Neural cell (in vitro differentiated cells): ENCODE data around the gene UBE2E1. TPM values are rescaled to one million over a fixed set of nuclear protein-coding genes. Genes with fewer than 3 reads are reported as not detected.

Experiments
- H2AFZ ChIP-seq: fragments of 200-600, 300-800 bp; sonication (generic), shearing (Covaris generic); 2 replicates; pipeline ENCODE4 v1.6.0; 2014; ENCODE audit warnings: low read depth, mild to moderate bottlenecking, antibody characterized with exemption, low read length, moderate library complexity
- H3F3A ChIP-seq: fragments of 200-600 bp; shearing (Covaris generic); 2 replicates; pipeline ENCODE4 v1.6.1; 2016; ENCODE audit warnings: mild to moderate bottlenecking, moderate library complexity, mixed read lengths, antibody characterized with exemption, low read length; ENCODE audit not compliant: insufficient read depth, poor library complexity, severe bottlenecking
- H3K27ac ChIP-seq: fragments of 200-600, 300-800 bp; sonication (generic), shearing (Covaris generic); 2 replicates; pipeline ENCODE4 v1.5.1; 2014; ENCODE audit warnings: mild to moderate bottlenecking, low read length, moderate library complexity
- H3K27me3 ChIP-seq: fragments of 300-800, 200-600 bp; sonication (generic), shearing (Covaris generic); 2 replicates; pipeline ENCODE4 v1.6.0; 2014; ENCODE audit warnings: mild to moderate bottlenecking, low read depth, low read length, moderate library complexity; ENCODE audit not compliant: insufficient read depth
- H3K36me3 ChIP-seq: fragments of 300-800, 200-600 bp; sonication (generic), shearing (Covaris generic); 2 replicates; pipeline ENCODE4 v1.5.1; 2014; ENCODE audit warnings: mild to moderate bottlenecking, antibody characterized with exemption, low read length, moderate library complexity; ENCODE audit not compliant: insufficient read depth
- H3K4me2 ChIP-seq: fragments of 300-800, 200-600 bp; sonication (generic), shearing (Covaris generic); 2 replicates; pipeline ENCODE4 v1.6.0; 2014; ENCODE audit warnings: mild to moderate bottlenecking, low read length
- H3K4me3 ChIP-seq: fragments of 300-800, 200-600 bp; sonication (generic), shearing (Covaris generic); 2 replicates; pipeline ENCODE4 v1.5.1; 2014; ENCODE audit warnings: mild to moderate bottlenecking, low read length, moderate library complexity
- H3K79me2 ChIP-seq: fragments of 200-600 bp; shearing (Covaris generic); replicated peaks from 2 replicates; pipeline ENCODE4 v1.6.0; 2014; ENCODE audit warnings: mild to moderate bottlenecking, low read length, moderate library complexity; ENCODE audit not compliant: insufficient read depth
- H3K9ac ChIP-seq: fragments of 300-800, 200-600 bp; sonication (generic), shearing (Covaris generic); 2 replicates; pipeline ENCODE4 v1.6.1; 2016; ENCODE audit warnings: mild to moderate bottlenecking, low read length, mixed read lengths
- H3K9me2 ChIP-seq: fragments of 200-600 bp; shearing (Covaris generic); 2 replicates; pipeline ENCODE4 v1.6.1; 2016; ENCODE audit warnings: mild to moderate bottlenecking, low read length, mixed read lengths; ENCODE audit not compliant: insufficient read depth
- H3K9me3 ChIP-seq: fragments of 200-600, 300-800 bp; sonication (generic), shearing (Covaris generic); 2 replicates; pipeline ENCODE4 v1.6.1; 2016; ENCODE audit warnings: mild to moderate bottlenecking, mixed run types, low read length, moderate library complexity, mixed read lengths
- H4K20me1 ChIP-seq: fragments of 200-600 bp; shearing (Covaris generic); 2 replicates; pipeline ENCODE4 v1.6.1; 2016; ENCODE audit warnings: mild to moderate bottlenecking, mixed run types; ENCODE audit not compliant: insufficient read depth
- EP300 ChIP-seq: fragments of 450-650 bp; conservative IDR thresholded peaks from 2 replicates; pipeline ENCODE4 v1.6.1; 2014; ENCODE audit warnings: antibody characterized with exemption, mild to moderate bottlenecking, moderate library complexity; ENCODE audit not compliant: poor library complexity, severe bottlenecking
- EZH2 ChIP-seq: fragments of 200-600, 300-800 bp; shearing (Covaris generic), sonication (generic); IDR thresholded peaks from 2 replicates; pipeline ENCODE4 v1.6.1; 2014; ENCODE audit warnings: antibody characterized with exemption, low read length, borderline replicate concordance, mild to moderate bottlenecking; ENCODE audit not compliant: insufficient read depth, poor library complexity, severe bottlenecking
- MXI1 ChIP-seq: fragments of 450-650 bp; conservative IDR thresholded peaks from 2 replicates; pipeline ENCODE4 v1.6.1; 2014; ENCODE audit warnings: antibody characterized with exemption, mild to moderate bottlenecking; ENCODE audit not compliant: poor library complexity, severe bottlenecking
- POLR2AphosphoS5 ChIP-seq: IDR thresholded peaks from 2 replicates; pipeline ENCODE4 v1.6.1; 2012
- RAD21 ChIP-seq: fragments of 450-650 bp; conservative IDR thresholded peaks from 2 replicates; pipeline ENCODE4 v1.6.1; 2014; ENCODE audit warnings: antibody characterized with exemption, mild to moderate bottlenecking, moderate library complexity
- SMC3 ChIP-seq: fragments of 450-650 bp; conservative IDR thresholded peaks from 2 replicates; pipeline ENCODE4 v1.6.1; 2014; ENCODE audit warnings: antibody characterized with exemption, mild to moderate bottlenecking, moderate library complexity; ENCODE audit not compliant: poor library complexity
- TAF1 ChIP-seq: IDR thresholded peaks from 2 replicates; pipeline ENCODE4 v1.6.1; 2012; ENCODE audit warnings: low read depth
- polyA plus RNA-seq: library from polyadenylated mRNA; depleted of rRNA; stranded (reverse); fragments of >200 nt; gene quantifications from 2 replicates; pipeline ENCODE4 v1.2.3, GENCODE V29; 2014
- TF ChIP-seq, protein P1 (sequence below): fragments of 450-650 bp; IDR thresholded peaks from 2 replicates; pipeline ENCODE4 v1.5.1; 2014; ENCODE audit warnings: antibody characterized with exemption, mild to moderate bottlenecking, moderate library complexity; ENCODE audit not compliant: poor library complexity, severe bottlenecking
- TF ChIP-seq, protein P2 (sequence below): IDR thresholded peaks from 2 replicates; pipeline ENCODE4 v1.6.1; 2012; ENCODE audit warnings: borderline replicate concordance

The UBE2E1 gene
- polyA plus RNA-seq, 1 donor from 2014 or later, result 157 TPM

DNA sequence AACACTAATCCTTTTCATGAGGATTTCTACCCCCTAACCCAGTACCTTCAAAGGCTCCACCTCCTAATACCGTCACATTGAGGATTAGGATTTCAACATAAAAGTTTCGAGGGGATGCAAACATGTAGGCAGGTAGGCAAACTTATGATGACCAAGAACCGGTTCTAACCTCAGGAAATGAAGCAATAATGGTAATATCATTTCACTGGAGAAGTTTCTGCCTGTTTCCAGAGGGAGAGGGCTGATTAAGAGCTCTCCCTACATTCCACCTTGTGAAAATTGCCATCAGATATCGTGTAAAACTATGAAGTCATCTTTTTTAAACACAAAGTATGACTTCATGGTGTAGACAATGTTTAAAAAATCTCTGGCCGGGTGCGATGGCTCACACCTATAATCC lies 79.5 kb downstream of the UBE2E1 start:
- H4K20me1 ChIP-seq, result no peaks in the 10 kb centered on the region
- no peaks in the 10 kb centered on the region for H3F3A ChIP-seq
- no peak overlapping the region for H3K4me2 ChIP-seq
- H3K9me2 ChIP-seq, result no peaks in the 10 kb centered on the region
- no peak overlapping the region for H3K9ac ChIP-seq
- H3K27ac ChIP-seq, result no peak overlapping the region
- no peak overlapping the region for H2AFZ ChIP-seq
- no peak overlapping the region for H3K4me3 ChIP-seq
- H3K36me3 ChIP-seq, result no peaks in the 10 kb centered on the region
- H3K9me3 ChIP-seq, result no peaks in the 10 kb centered on the region
- H3K79me2 ChIP-seq, result peaks cover 3% of the 10 kb centered on the region
- H3K27me3 ChIP-seq, result no peaks in the 10 kb centered on the region
- no peak for TF ChIP-seq EP300
- TF ChIP-seq, protein P1, sequence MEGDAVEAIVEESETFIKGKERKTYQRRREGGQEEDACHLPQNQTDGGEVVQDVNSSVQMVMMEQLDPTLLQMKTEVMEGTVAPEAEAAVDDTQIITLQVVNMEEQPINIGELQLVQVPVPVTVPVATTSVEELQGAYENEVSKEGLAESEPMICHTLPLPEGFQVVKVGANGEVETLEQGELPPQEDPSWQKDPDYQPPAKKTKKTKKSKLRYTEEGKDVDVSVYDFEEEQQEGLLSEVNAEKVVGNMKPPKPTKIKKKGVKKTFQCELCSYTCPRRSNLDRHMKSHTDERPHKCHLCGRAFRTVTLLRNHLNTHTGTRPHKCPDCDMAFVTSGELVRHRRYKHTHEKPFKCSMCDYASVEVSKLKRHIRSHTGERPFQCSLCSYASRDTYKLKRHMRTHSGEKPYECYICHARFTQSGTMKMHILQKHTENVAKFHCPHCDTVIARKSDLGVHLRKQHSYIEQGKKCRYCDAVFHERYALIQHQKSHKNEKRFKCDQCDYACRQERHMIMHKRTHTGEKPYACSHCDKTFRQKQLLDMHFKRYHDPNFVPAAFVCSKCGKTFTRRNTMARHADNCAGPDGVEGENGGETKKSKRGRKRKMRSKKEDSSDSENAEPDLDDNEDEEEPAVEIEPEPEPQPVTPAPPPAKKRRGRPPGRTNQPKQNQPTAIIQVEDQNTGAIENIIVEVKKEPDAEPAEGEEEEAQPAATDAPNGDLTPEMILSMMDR, result no peak
- TF ChIP-seq TAF1, result no peak
- no peak for TF ChIP-seq EZH2
- no peak for TF ChIP-seq RAD21
- no peak for TF ChIP-seq MXI1
- TF ChIP-seq SMC3, result no peak
- TF ChIP-seq, protein P2, sequence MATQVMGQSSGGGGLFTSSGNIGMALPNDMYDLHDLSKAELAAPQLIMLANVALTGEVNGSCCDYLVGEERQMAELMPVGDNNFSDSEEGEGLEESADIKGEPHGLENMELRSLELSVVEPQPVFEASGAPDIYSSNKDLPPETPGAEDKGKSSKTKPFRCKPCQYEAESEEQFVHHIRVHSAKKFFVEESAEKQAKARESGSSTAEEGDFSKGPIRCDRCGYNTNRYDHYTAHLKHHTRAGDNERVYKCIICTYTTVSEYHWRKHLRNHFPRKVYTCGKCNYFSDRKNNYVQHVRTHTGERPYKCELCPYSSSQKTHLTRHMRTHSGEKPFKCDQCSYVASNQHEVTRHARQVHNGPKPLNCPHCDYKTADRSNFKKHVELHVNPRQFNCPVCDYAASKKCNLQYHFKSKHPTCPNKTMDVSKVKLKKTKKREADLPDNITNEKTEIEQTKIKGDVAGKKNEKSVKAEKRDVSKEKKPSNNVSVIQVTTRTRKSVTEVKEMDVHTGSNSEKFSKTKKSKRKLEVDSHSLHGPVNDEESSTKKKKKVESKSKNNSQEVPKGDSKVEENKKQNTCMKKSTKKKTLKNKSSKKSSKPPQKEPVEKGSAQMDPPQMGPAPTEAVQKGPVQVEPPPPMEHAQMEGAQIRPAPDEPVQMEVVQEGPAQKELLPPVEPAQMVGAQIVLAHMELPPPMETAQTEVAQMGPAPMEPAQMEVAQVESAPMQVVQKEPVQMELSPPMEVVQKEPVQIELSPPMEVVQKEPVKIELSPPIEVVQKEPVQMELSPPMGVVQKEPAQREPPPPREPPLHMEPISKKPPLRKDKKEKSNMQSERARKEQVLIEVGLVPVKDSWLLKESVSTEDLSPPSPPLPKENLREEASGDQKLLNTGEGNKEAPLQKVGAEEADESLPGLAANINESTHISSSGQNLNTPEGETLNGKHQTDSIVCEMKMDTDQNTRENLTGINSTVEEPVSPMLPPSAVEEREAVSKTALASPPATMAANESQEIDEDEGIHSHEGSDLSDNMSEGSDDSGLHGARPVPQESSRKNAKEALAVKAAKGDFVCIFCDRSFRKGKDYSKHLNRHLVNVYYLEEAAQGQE, result no peak
- no peak for TF ChIP-seq POLR2AphosphoS5

DNA sequence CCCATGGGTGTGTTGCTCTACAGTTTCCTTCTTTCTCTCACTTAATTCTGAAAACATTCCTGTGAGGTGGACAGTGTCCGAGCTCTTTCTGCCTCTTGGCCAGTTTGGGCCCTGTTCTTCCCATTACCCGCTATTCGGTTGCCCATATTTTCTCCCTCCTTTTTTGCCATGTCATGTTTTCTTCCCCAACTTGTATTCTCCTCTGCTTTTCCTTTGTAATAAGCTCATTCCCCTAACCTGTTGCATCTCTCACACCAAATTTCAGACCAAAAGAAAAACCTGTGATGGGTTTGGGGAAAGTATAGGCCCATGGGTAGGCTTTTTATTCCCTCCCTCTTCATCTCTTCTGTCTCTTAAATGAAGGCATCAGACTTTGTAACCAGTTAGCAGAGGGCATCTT lies 80.6 kb downstream of the UBE2E1 start:
- no peaks in the 10 kb centered on the region for H3K27me3 ChIP-seq
- H3K79me2 ChIP-seq, result peaks cover 3% of the 10 kb centered on the region
- no peak overlapping the region for H3K9ac ChIP-seq
- H3K9me2 ChIP-seq, result no peaks in the 10 kb centered on the region
- no peaks in the 10 kb centered on the region for H3K9me3 ChIP-seq
- no peak for TF ChIP-seq EZH2
- no peak for TF ChIP-seq POLR2AphosphoS5
- no peak for TF ChIP-seq EP300
- TF ChIP-seq SMC3, result no peak
- TF ChIP-seq, protein P2, result no peak
- TF ChIP-seq TAF1, result no peak
- TF ChIP-seq RAD21, result no peak
- no peak for TF ChIP-seq MXI1
- TF ChIP-seq, protein P1, result no peak
- no peaks in the 10 kb centered on the region for H3K36me3 ChIP-seq
- no peaks in the 10 kb centered on the region for H4K20me1 ChIP-seq
- no peak overlapping the region for H3K4me2 ChIP-seq
- H3F3A ChIP-seq, result no peaks in the 10 kb centered on the region
- H3K4me3 ChIP-seq, result no peak overlapping the region
- no peak overlapping the region for H2AFZ ChIP-seq
- no peak overlapping the region for H3K27ac ChIP-seq
